Keratinocyte (primary cell): ENCODE data around the gene XIRP2. TPM values are rescaled to one million over a fixed set of nuclear protein-coding genes. Genes with fewer than 3 reads are reported as not detected.

Experiments used
- DNase-seq: peaks from one replicate; pipeline ENCODE4 v3.0.0-alpha.2; 2011; ENCODE audit warnings: low read depth, missing footprints, low spot score
- FAIRE-seq: peaks from 2 replicates; lab custom pipeline; 2011; peaks lifted over from hg19 to GRCh38; lab: Jason Lieb, UNC
- H2AFZ ChIP-seq: 2 replicates; pipeline ENCODE4 v1.6.0; 2012; ENCODE audit warnings: low read length, control low read depth, inconsistent platforms; ENCODE audit not compliant: control insufficient read depth
- H3K27ac ChIP-seq: 2 replicates; pipeline ENCODE4 v1.5.1; 2011; ENCODE audit warnings: low read length; ENCODE audit not compliant: control insufficient read depth, insufficient read depth
- H3K27me3 ChIP-seq: 3 replicates; pipeline ENCODE4 v1.6.0; 2011; ENCODE audit warnings: low read length; ENCODE audit not compliant: control insufficient read depth, insufficient read depth; ENCODE audit errors: extremely low read depth
- H3K36me3 ChIP-seq, 2 experiments: 2 replicates in 1 of 2; 3 replicates in 1 of 2; pipeline ENCODE4 v1.5.1; 2011; ENCODE audit warnings: low read length in 2 of 2, mild to moderate bottlenecking in 1 of 2; ENCODE audit not compliant: control insufficient read depth in 2 of 2, insufficient read depth in 2 of 2; ENCODE audit errors: extremely low read depth in 1 of 2
- H3K4me1 ChIP-seq: 3 replicates; pipeline ENCODE4 v1.5.1; 2011; ENCODE audit warnings: low read length; ENCODE audit not compliant: control insufficient read depth, insufficient read depth; ENCODE audit errors: extremely low read depth
- H3K4me2 ChIP-seq: 3 replicates; pipeline ENCODE4 v1.6.0; 2011; ENCODE audit warnings: low read depth, low read length; ENCODE audit not compliant: control insufficient read depth, insufficient read depth; ENCODE audit errors: extremely low read depth
- H3K4me3 ChIP-seq, 3 experiments: fragments of 200-600 bp in 1 of 3; sonication (generic) in 1 of 3; 2 replicates in 2 of 3; 3 replicates in 1 of 3; pipeline ENCODE4 v1.5.1; 2011 to 2016; ENCODE audit warnings: low read length in 3 of 3, mild to moderate bottlenecking in 3 of 3, control low read depth in 2 of 3, inconsistent platforms in 1 of 3, low read depth in 1 of 3, mixed read lengths in 1 of 3, mixed run types in 1 of 3, moderate library complexity in 1 of 3; ENCODE audit not compliant: control insufficient read depth in 2 of 3, insufficient read depth in 2 of 3; ENCODE audit errors: extremely low read depth in 1 of 3
- H3K79me2 ChIP-seq: 2 replicates; pipeline ENCODE4 v1.6.0; 2012; ENCODE audit warnings: low read length; ENCODE audit not compliant: control insufficient read depth, insufficient read depth
- H3K9ac ChIP-seq: 3 replicates; pipeline ENCODE4 v1.6.0; 2011; ENCODE audit warnings: low read length; ENCODE audit not compliant: control insufficient read depth, insufficient read depth; ENCODE audit errors: extremely low read depth
- H3K9me1 ChIP-seq: 3 replicates; pipeline ENCODE4 v1.6.0; 2011; ENCODE audit warnings: low read length; ENCODE audit not compliant: control insufficient read depth, insufficient read depth; ENCODE audit errors: extremely low read depth
- H3K9me3 ChIP-seq: 2 replicates; pipeline ENCODE4 v1.5.1; 2012; ENCODE audit warnings: low read depth, low read length; ENCODE audit not compliant: control insufficient read depth
- H4K20me1 ChIP-seq: 3 replicates; pipeline ENCODE4 v1.6.0; 2011; ENCODE audit warnings: low read length; ENCODE audit not compliant: control insufficient read depth, insufficient read depth; ENCODE audit errors: extremely low read depth
- CTCF ChIP-seq, 3 experiments: IDR thresholded peaks in 1 of 3; conservative IDR thresholded peaks in 1 of 3; optimal IDR thresholded peaks in 1 of 3; 2 replicates in 2 of 3; 3 replicates in 1 of 3; pipeline versions ENCODE3 to v1.5.1; 2011; ENCODE audit warnings: low read length in 3 of 3, mild to moderate bottlenecking in 3 of 3, moderate library complexity in 2 of 3, control low read depth in 1 of 3, inconsistent platforms in 1 of 3; ENCODE audit not compliant: insufficient read depth in 2 of 3; ENCODE audit errors: extremely low read depth in 1 of 3
- EZH2 ChIP-seq: IDR thresholded peaks from one replicate; pipeline ENCODE4 v1.6.1; 2012; ENCODE audit warnings: inconsistent platforms, mild to moderate bottlenecking, low read length, moderate library complexity
- dilution Hi-C: fragments of 300-500 bp; cut with MboI; formaldehyde crosslinking; loops from one replicate; pipeline ENCODE4 v1.7.0; 2020; ENCODE audit warnings: low sequenced_read_pairs; ENCODE audit not compliant: extremely low pct_ligation_motif_present
- polyA plus RNA-seq, 5 experiments: library from polyadenylated mRNA; depleted of rRNA in 3 of 5; stranded (reverse) in 3 of 5; stranded (forward) in 1 of 5; unstranded in 1 of 5; fragments of >200 nt; gene quantifications; 1 replicate in 1 of 5; 2 replicates in 3 of 5; 3 replicates in 1 of 5; pipeline versions ENCODE4 v1.2.1 to v1.2.3, GENCODE V29; 2011 to 2012; ENCODE audit warnings: missing spikeins in 2 of 5, low read depth in 1 of 5, low replicate concordance in 1 of 5

Gene XIRP2
- polyA plus RNA-seq, 1 donor (not counting 4 experiments of a cell fraction or from before 2014, with no cell fraction given) = 0.01 TPM

GRCh38 chr2:167192833-167193232 lies 304.6 kb downstream of the XIRP2 start:
- FAIRE-seq (peak; percentile 72), DNase-seq (no peak)
- Histone ChIP-seq H3K9ac (no peak overlapping the region), H3K4me1 (no peaks in the 10 kb centered on the region), H3K27me3 (no peaks in the 10 kb centered on the region), H3K36me3 (no peaks in the 10 kb centered on the region), H3K4me2 (no peak overlapping the region), H3K4me3 (no peak overlapping the region), H3K9me1 (no peaks in the 10 kb centered on the region), H3K27ac (peak overlapping the region; percentile 44), H3K9me3 (no peaks in the 10 kb centered on the region), H3K79me2 (no peaks in the 10 kb centered on the region), H4K20me1 (no peaks in the 10 kb centered on the region), H2AFZ (no peak overlapping the region)
- TF ChIP-seq EZH2 = no peak
- no peak for TF ChIP-seq CTCF (optimal IDR thresholded peaks at IDR 0.05 in 1 of 3, IDR thresholded peaks at IDR 0.05 in 1 of 3, conservative IDR thresholded peaks at IDR 0.05 in 1 of 3; ENCODE audit: extremely low read depth in 1 of 3, insufficient read depth in 2 of 3, low read length in 3 of 3)
- dilution Hi-C loops = no loop called here

GRCh38 chr2:167196461-167197252 lies 308.4 kb downstream of the XIRP2 start:
- Histone ChIP-seq H3K36me3 (no peaks in the 10 kb centered on the region), H3K9ac (no peak overlapping the region), H3K4me2 (no peak overlapping the region), H2AFZ (no peak overlapping the region), H3K4me1 (no peaks in the 10 kb centered on the region), H3K9me1 (no peaks in the 10 kb centered on the region), H3K9me3 (no peaks in the 10 kb centered on the region), H3K4me3 (no peak overlapping the region), H3K79me2 (no peaks in the 10 kb centered on the region), H4K20me1 (no peaks in the 10 kb centered on the region), H3K27me3 (no peaks in the 10 kb centered on the region), H3K27ac (no peak overlapping the region)
- dilution Hi-C loops = no loop called here
- DNase-seq (no peak), FAIRE-seq (no peak)
- no peak for TF ChIP-seq CTCF (optimal IDR thresholded peaks at IDR 0.05 in 1 of 3, IDR thresholded peaks at IDR 0.05 in 1 of 3, conservative IDR thresholded peaks at IDR 0.05 in 1 of 3; ENCODE audit: extremely low read depth in 1 of 3, insufficient read depth in 2 of 3, low read length in 3 of 3)
- TF ChIP-seq EZH2 = no peak
